WTC11 (cell line): Measurements from ENCODE around the gene IFFO2. TPM values are rescaled to one million over a fixed set of nuclear protein-coding genes. Genes with fewer than 3 reads are reported as not detected.

Source experiments
- ATAC-seq: fragments of 200-7000 bp; cut with Tn5 transposase; 2 replicates; pipeline ENCODE4 v1.10.0; 2021; ENCODE audit warnings: mild to moderate bottlenecking, moderate library complexity
- CTCF ChIA-PET: fragments of 300-600 bp; sonication (Branson Sonifier 250); formaldehyde crosslinking; loops from one replicate; lab custom pipeline; 2021; ENCODE audit warnings: antibody characterized with exemption; lab: Charles Lee
- POLR2A ChIA-PET: fragments of 350-600 bp; sonication (Branson Sonifier 250); formaldehyde crosslinking; loops from one replicate; lab custom pipeline; 2021; ENCODE audit warnings: antibody characterized with exemption; lab: Charles Lee
- DNase-seq: peaks from one replicate; pipeline ENCODE4 v3.0.0; 2021; ENCODE audit warnings: low spot score
- H3K27ac Mint-ChIP-seq: 2 replicates; pipeline ENCODE4 v1.8.0; 2021; ENCODE audit warnings: mixed read lengths
- H3K27me3 Mint-ChIP-seq: 2 replicates; pipeline ENCODE4 v1.8.0; 2021; ENCODE audit warnings: low read depth, mild to moderate bottlenecking, moderate library complexity, mixed read lengths
- H3K36me3 Mint-ChIP-seq: 2 replicates; pipeline ENCODE4 v1.8.0; 2021; ENCODE audit warnings: mixed read lengths
- H3K4me1 Mint-ChIP-seq: 2 replicates; pipeline ENCODE4 v1.8.0; 2022; ENCODE audit warnings: mixed read lengths
- H3K4me3 Mint-ChIP-seq: 2 replicates; pipeline ENCODE4 v1.8.0; 2021; ENCODE audit warnings: mild to moderate bottlenecking, moderate library complexity, mixed read lengths
- H3K9me3 Mint-ChIP-seq: 2 replicates; pipeline ENCODE4 v1.8.0; 2021; ENCODE audit warnings: mixed read lengths
- CREB1 ChIP-seq: sonication (generic); formaldehyde crosslinking; IDR thresholded peaks from 2 replicates; pipeline ENCODE4 v1.8.0; 2023; ENCODE audit warnings: mild to moderate bottlenecking, missing genetic modification reagents
- E2F1 ChIP-seq: sonication (generic); formaldehyde crosslinking; IDR thresholded peaks from 2 replicates; pipeline ENCODE4 v1.8.0; 2022; ENCODE audit warnings: mild to moderate bottlenecking, missing genetic modification reagents
- ELF4 ChIP-seq: sonication (generic); formaldehyde crosslinking; IDR thresholded peaks from 2 replicates; pipeline ENCODE4 v1.8.1; 2022; ENCODE audit warnings: low read depth, mild to moderate bottlenecking, moderate library complexity, missing genetic modification reagents
- GTF2I ChIP-seq: fragments of 250-450 bp; sonication (Bioruptor Pico); conservative IDR thresholded peaks from 2 replicates; pipeline ENCODE4 v1.4.0; 2021; ENCODE audit warnings: mild to moderate bottlenecking
- IRF1 ChIP-seq: sonication (generic); formaldehyde crosslinking; IDR thresholded peaks from 2 replicates; pipeline ENCODE4 v1.8.0; 2023; ENCODE audit warnings: missing genetic modification reagents
- MXD4 ChIP-seq: fragments of 250-450 bp; sonication (Bioruptor Pico); IDR thresholded peaks from 2 replicates; pipeline ENCODE4 v1.8.0; 2021; ENCODE audit warnings: mild to moderate bottlenecking, moderate library complexity, borderline replicate concordance
- NFE2L1 ChIP-seq: sonication (generic); formaldehyde crosslinking; IDR thresholded peaks from 2 replicates; pipeline ENCODE4 v1.8.1; 2023; ENCODE audit warnings: missing genetic modification reagents
- NR1H2 ChIP-seq: sonication (generic); formaldehyde crosslinking; IDR thresholded peaks from 2 replicates; pipeline ENCODE4 v1.9.0; 2021; ENCODE audit warnings: mild to moderate bottlenecking, moderate library complexity, missing genetic modification reagents
- NR3C1 ChIP-seq: sonication (generic); formaldehyde crosslinking; conservative IDR thresholded peaks from 2 replicates; pipeline ENCODE4 v1.8.1; 2023; ENCODE audit warnings: low read depth, mild to moderate bottlenecking, missing genetic modification reagents
- SMAD4 ChIP-seq: sonication (generic); formaldehyde crosslinking; IDR thresholded peaks from 2 replicates; pipeline ENCODE4 v1.8.0; 2022; ENCODE audit warnings: mild to moderate bottlenecking, missing genetic modification reagents
- TEAD1 ChIP-seq: sonication (generic); formaldehyde crosslinking; IDR thresholded peaks from 2 replicates; pipeline ENCODE4 v1.8.0; 2022; ENCODE audit warnings: mild to moderate bottlenecking, missing genetic modification reagents
- ZNF121 ChIP-seq: sonication (generic); formaldehyde crosslinking; IDR thresholded peaks from 2 replicates; pipeline ENCODE4 v1.8.0; 2023; ENCODE audit warnings: missing genetic modification reagents
- total RNA-seq: library from RNA; stranded (reverse); gene quantifications from 3 replicates; pipeline ENCODE4 v1.2.3, GENCODE V29; 2021
- TF ChIP-seq, protein P1 (sequence below): sonication (generic); formaldehyde crosslinking; IDR thresholded peaks from 2 replicates; pipeline ENCODE4 v1.8.1; 2023; ENCODE audit warnings: mild to moderate bottlenecking, moderate library complexity, missing genetic modification reagents
- TF ChIP-seq, protein P2 (sequence below): fragments of 250-450 bp; sonication (Bioruptor Pico); IDR thresholded peaks from 2 replicates; pipeline ENCODE4 v1.9.0; 2021; ENCODE audit warnings: moderate library complexity, mild to moderate bottlenecking, inconsistent platforms, borderline replicate concordance
- TF ChIP-seq, protein P3 (sequence below): sonication (generic); formaldehyde crosslinking; IDR thresholded peaks from 2 replicates; pipeline ENCODE4 v1.8.1; 2023; ENCODE audit warnings: mild to moderate bottlenecking, missing genetic modification reagents, moderate library complexity
- TF ChIP-seq, protein P4 (sequence below): sonication (generic); formaldehyde crosslinking; IDR thresholded peaks from 2 replicates; pipeline ENCODE4 v1.8.0; 2023; ENCODE audit warnings: mild to moderate bottlenecking, missing genetic modification reagents

Gene IFFO2
- total RNA-seq, 1 experiment from 2014 or later, result 8.1 TPM

DNA sequence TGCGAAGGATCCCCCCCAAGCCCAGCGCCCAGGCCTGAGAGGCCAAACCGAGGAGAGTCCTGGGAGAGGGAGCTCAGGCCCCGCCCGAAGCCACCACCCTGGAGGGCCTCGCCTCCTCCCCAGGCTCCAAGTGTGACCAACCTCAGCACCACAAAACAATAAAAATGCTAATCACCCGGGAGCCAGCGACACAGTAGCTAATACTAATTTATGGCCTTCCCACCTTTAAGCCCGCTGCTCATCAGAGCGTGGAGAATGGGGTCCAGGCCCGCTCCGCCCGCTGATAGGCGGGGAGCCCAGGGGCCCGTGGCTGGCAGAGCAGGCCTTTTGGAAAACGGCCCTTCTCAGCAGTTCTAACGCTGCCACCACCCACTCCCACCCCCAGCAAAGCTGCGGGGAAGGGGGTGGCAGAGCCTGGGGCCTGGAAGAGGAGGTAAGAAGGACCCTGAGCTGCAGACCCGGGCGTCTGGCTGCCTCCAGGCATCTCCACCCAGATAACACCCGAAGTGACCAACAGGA lies 76.6 kb downstream of the IFFO2 start:
- H3K27ac Mint-ChIP-seq, result no peak overlapping the region
- DNase-seq (no peak), ATAC-seq (no peak)
- ChIA-PET POLR2A (no interaction called here), CTCF (interaction anchor here (0.6 to 2.0 kb wide), 5 partner anchors 28 to 359 kb away, joined by 3 to 7 read pairs (median 5); no protein-coding TSS in a partner anchor)
- TF ChIP-seq CREB1 (CRISPR knock-in tag), result no peak
- no peak for TF ChIP-seq NR1H2 (CRISPR knock-in tag)
- TF ChIP-seq, protein P1, sequence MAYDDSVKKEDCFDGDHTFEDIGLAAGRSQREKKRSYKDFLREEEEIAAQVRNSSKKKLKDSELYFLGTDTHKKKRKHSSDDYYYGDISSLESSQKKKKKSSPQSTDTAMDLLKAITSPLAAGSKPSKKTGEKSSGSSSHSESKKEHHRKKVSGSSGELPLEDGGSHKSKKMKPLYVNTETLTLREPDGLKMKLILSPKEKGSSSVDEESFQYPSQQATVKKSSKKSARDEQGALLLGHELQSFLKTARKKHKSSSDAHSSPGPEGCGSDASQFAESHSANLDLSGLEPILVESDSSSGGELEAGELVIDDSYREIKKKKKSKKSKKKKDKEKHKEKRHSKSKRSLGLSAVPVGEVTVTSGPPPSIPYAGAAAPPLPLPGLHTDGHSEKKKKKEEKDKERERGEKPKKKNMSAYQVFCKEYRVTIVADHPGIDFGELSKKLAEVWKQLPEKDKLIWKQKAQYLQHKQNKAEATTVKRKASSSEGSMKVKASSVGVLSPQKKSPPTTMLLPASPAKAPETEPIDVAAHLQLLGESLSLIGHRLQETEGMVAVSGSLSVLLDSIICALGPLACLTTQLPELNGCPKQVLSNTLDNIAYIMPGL (CRISPR knock-in tag), result no peak
- TF ChIP-seq, protein P2, sequence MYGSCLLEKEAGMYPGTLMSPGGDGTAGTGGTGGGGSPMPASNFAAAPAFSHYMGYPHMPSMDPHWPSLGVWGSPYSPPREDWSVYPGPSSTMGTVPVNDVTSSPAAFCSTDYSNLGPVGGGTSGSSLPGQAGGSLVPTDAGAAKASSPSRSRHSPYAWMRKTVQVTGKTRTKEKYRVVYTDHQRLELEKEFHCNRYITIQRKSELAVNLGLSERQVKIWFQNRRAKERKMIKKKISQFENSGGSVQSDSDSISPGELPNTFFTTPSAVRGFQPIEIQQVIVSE, result no peak
- TF ChIP-seq, protein P3, sequence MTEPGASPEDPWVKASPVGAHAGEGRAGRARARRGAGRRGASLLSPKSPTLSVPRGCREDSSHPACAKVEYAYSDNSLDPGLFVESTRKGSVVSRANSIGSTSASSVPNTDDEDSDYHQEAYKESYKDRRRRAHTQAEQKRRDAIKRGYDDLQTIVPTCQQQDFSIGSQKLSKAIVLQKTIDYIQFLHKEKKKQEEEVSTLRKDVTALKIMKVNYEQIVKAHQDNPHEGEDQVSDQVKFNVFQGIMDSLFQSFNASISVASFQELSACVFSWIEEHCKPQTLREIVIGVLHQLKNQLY (CRISPR knock-in tag), result no peak
- TF ChIP-seq NR3C1, result no peak
- no peak for TF ChIP-seq NFE2L1
- TF ChIP-seq GTF2I, result no peak
- no peak for TF ChIP-seq E2F1 (CRISPR knock-in tag)
- no peak for TF ChIP-seq ELF4 (CRISPR knock-in tag)
- no peak for TF ChIP-seq IRF1
- no peak for TF ChIP-seq ZNF121
- H3K4me1 Mint-ChIP-seq, result no peaks in the 10 kb centered on the region; the same call in 1 of the 2 replicates
- H3K27me3 Mint-ChIP-seq, result no peaks in the 10 kb centered on the region
- peaks cover 6% of the 10 kb centered on the region; the same call in 1 of the 2 replicates for H3K36me3 Mint-ChIP-seq
- no peaks in the 10 kb centered on the region for H3K9me3 Mint-ChIP-seq
- H3K4me3 Mint-ChIP-seq, result no peak overlapping the region

DNA sequence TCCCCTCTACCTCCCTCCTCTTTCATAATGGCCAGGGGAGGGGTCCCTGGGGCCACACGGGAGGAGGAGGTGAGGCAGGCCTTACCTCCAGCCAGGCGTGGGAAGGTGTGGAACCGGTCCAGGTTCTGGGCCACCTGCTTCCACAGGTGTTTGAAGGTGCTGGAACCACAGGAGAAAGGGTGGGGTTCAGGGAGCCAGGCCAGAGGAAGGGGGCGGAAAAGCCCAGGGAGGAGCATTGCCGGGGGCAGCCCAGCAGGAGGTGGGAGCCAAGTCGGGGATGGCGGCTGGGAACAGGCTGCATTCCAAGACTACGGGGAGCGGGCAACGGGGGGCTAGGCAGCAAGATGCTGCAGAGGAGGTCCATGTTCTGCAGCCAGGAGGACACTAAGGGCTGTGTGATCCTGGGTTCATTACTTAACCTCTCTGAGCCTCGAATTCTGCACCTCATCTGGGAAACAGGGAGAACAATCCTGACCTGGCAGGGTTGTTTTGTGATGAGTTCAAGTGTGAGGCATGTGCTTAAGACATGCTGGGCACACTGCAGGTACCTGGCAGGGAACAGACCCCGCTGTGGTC lies 77.2 kb downstream of the IFFO2 start:
- Mint-ChIP-seq H3K4me3 (no peak overlapping the region), H3K9me3 (no peaks in the 10 kb centered on the region), H3K27ac (no peak overlapping the region), H3K4me1 (no peaks in the 10 kb centered on the region; the same call in 1 of the 2 replicates), H3K27me3 (no peaks in the 10 kb centered on the region), H3K36me3 (peaks cover 6% of the 10 kb centered on the region; the same call in 1 of the 2 replicates)
- no peak for DNase-seq
- POLR2A ChIA-PET, result no interaction called here
- no peak for ATAC-seq
- TF ChIP-seq IRF1 (no peak), TEAD1 (CRISPR knock-in tag) (no peak), MXD4 (CRISPR knock-in tag) (no peak), ELF4 (CRISPR knock-in tag) (no peak), SMAD4 (CRISPR knock-in tag) (no peak)
- TF ChIP-seq, protein P4, sequence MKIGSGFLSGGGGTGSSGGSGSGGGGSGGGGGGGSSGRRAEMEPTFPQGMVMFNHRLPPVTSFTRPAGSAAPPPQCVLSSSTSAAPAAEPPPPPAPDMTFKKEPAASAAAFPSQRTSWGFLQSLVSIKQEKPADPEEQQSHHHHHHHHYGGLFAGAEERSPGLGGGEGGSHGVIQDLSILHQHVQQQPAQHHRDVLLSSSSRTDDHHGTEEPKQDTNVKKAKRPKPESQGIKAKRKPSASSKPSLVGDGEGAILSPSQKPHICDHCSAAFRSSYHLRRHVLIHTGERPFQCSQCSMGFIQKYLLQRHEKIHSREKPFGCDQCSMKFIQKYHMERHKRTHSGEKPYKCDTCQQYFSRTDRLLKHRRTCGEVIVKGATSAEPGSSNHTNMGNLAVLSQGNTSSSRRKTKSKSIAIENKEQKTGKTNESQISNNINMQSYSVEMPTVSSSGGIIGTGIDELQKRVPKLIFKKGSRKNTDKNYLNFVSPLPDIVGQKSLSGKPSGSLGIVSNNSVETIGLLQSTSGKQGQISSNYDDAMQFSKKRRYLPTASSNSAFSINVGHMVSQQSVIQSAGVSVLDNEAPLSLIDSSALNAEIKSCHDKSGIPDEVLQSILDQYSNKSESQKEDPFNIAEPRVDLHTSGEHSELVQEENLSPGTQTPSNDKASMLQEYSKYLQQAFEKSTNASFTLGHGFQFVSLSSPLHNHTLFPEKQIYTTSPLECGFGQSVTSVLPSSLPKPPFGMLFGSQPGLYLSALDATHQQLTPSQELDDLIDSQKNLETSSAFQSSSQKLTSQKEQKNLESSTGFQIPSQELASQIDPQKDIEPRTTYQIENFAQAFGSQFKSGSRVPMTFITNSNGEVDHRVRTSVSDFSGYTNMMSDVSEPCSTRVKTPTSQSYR (CRISPR knock-in tag), result no peak
- CTCF ChIA-PET, result interaction anchor here (0.9 to 2.0 kb wide), 4 partner anchors 28 to 298 kb away, joined by 3 to 7 read pairs (median 5); no protein-coding TSS in a partner anchor
